CD14-positive monocyte (primary cell): ENCODE data around the gene RDH12. TPM values are rescaled to one million over a fixed set of nuclear protein-coding genes. Genes with fewer than 3 reads are reported as not detected.

Source experiments
- DNase-seq, 3 donors: peaks; one replicate each; pipeline ENCODE4 v3.0.0-alpha.2; 2011 to 2022
- H2AFZ ChIP-seq: 2 replicates; pipeline ENCODE4 v1.6.0; 2012; ENCODE audit warnings: mild to moderate bottlenecking, low read depth, low read length, inconsistent platforms; ENCODE audit not compliant: insufficient read depth, poor library complexity, severe bottlenecking
- H3K27ac ChIP-seq, 2 donors: 1 replicate in 1 of 2; 2 replicates in 1 of 2; pipeline ENCODE4 v1.5.1; 2012 to 2013; ENCODE audit warnings: low read length in 2 of 2, control low read depth in 1 of 2, inconsistent platforms in 1 of 2, low read depth in 1 of 2, mild to moderate bottlenecking in 1 of 2
- H3K27me3 ChIP-seq, 2 donors: one replicate each; pipeline versions ENCODE4 v1.6.0 to v1.6.1; 2011 to 2013; ENCODE audit warnings: low read length in 2 of 2; ENCODE audit not compliant: control insufficient read depth in 2 of 2, insufficient read depth in 2 of 2
- H3K36me3 ChIP-seq, 2 donors: replicated peaks in 1 of 2; 1 replicate in 1 of 2; 2 replicates in 1 of 2; pipeline versions ENCODE4 v1.5.1 to v1.6.1; 2012 to 2013; ENCODE audit warnings: low read length in 2 of 2, control low read depth in 1 of 2, inconsistent platforms in 1 of 2, mild to moderate bottlenecking in 1 of 2; ENCODE audit not compliant: insufficient read depth in 2 of 2, control insufficient read depth in 1 of 2
- H3K4me1 ChIP-seq, 2 donors: 1 replicate in 1 of 2; 2 replicates in 1 of 2; pipeline versions ENCODE4 v1.5.1 to v1.6.1; 2012 to 2013; ENCODE audit warnings: low read length in 2 of 2, control low read depth in 1 of 2, inconsistent platforms in 1 of 2, mild to moderate bottlenecking in 1 of 2, moderate library complexity in 1 of 2; ENCODE audit not compliant: insufficient read depth in 2 of 2, control insufficient read depth in 1 of 2
- H3K4me2 ChIP-seq: replicated peaks from 2 replicates; pipeline ENCODE3; 2012; ENCODE audit warnings: low read length, moderate library complexity, mild to moderate bottlenecking; ENCODE audit not compliant: poor library complexity, severe bottlenecking; ENCODE audit errors: extremely low read depth
- H3K4me3 ChIP-seq, 3 experiments: fragments of 200-600 bp in 1 of 3; sonication (generic) in 1 of 3; replicated peaks in 1 of 3; 1 replicate in 2 of 3; 2 replicates in 1 of 3; pipeline ENCODE4 v1.5.1; 2011 to 2013; ENCODE audit warnings: low read length in 3 of 3, mild to moderate bottlenecking in 3 of 3, control low read depth in 2 of 3, low read depth in 2 of 3, inconsistent platforms in 1 of 3, moderate library complexity in 1 of 3
- H3K79me2 ChIP-seq: 2 replicates; pipeline ENCODE4 v1.6.0; 2012; ENCODE audit warnings: mild to moderate bottlenecking, control low read depth, inconsistent platforms, low read length, moderate library complexity; ENCODE audit not compliant: insufficient read depth
- H3K9ac ChIP-seq: 2 replicates; pipeline ENCODE4 v1.6.0; 2017; ENCODE audit warnings: low read length, mild to moderate bottlenecking; ENCODE audit not compliant: insufficient read depth, poor library complexity, severe bottlenecking
- H3K9me3 ChIP-seq, 2 donors: replicated peaks in 1 of 2; 1 replicate in 1 of 2; 2 replicates in 1 of 2; pipeline versions ENCODE4 v1.5.1 to v1.6.1; 2012 to 2013; ENCODE audit warnings: low read length in 2 of 2, control low read depth in 1 of 2; ENCODE audit not compliant: control insufficient read depth in 1 of 2, insufficient read depth in 1 of 2
- H4K20me1 ChIP-seq: 2 replicates; pipeline ENCODE4 v1.6.0; 2012; ENCODE audit warnings: mild to moderate bottlenecking, low read length, control low read depth, moderate library complexity; ENCODE audit not compliant: insufficient read depth
- H3K27ac Mint-ChIP-seq, 7 donors: one replicate each; pipeline ENCODE4 v1.8.0; 2020; ENCODE audit warnings: mild to moderate bottlenecking in 7 of 7, mixed read lengths in 7 of 7, moderate library complexity in 6 of 7, inconsistent platforms in 2 of 7
- H3K27me3 Mint-ChIP-seq, 3 donors: one replicate each; pipeline ENCODE4 v1.8.0; 2021 to 2022; ENCODE audit warnings: low read depth in 3 of 3, mild to moderate bottlenecking in 3 of 3, mixed read lengths in 3 of 3, moderate library complexity in 3 of 3, inconsistent platforms in 1 of 3
- H3K36me3 Mint-ChIP-seq, 2 donors: one replicate each; pipeline ENCODE4 v1.8.0; 2020; ENCODE audit warnings: mixed read lengths in 2 of 2, inconsistent platforms in 1 of 2, mild to moderate bottlenecking in 1 of 2
- H3K4me1 Mint-ChIP-seq: one replicate; pipeline ENCODE4 v1.8.0; 2020; ENCODE audit warnings: mild to moderate bottlenecking, mixed read lengths
- H3K4me3 Mint-ChIP-seq, 2 donors: one replicate each; pipeline ENCODE4 v1.8.0; 2020; ENCODE audit warnings: mild to moderate bottlenecking in 2 of 2, mixed read lengths in 2 of 2, moderate library complexity in 1 of 2
- H3K9me3 Mint-ChIP-seq, 7 donors: one replicate each; pipeline ENCODE4 v1.8.0; 2020 to 2022; ENCODE audit warnings: mixed read lengths in 7 of 7, mild to moderate bottlenecking in 6 of 7, moderate library complexity in 6 of 7, inconsistent platforms in 2 of 7
- WGBS: methylation state at CpG from one replicate; pipeline ENCODE4 v1.1.5; 2013; ENCODE audit warnings: missing lambda C conversion rate; ENCODE audit not compliant: insufficient coverage; 5-methylcytosine and 5-hydroxymethylcytosine counted together
- intact Hi-C, 2 donors: fragments of 100-400 bp; cut with micrococcal nuclease; formaldehyde crosslinking; loops; one replicate each; pipeline versions ENCODE4 v1.15.0 to v1.15.1; 2023
- polyA plus RNA-seq, 3 donors: library from polyadenylated mRNA; depleted of rRNA in 1 of 3; unstranded in 2 of 3; stranded (reverse) in 1 of 3; fragments of 300-500 nt in 2 of 3; fragments of >200 nt in 1 of 3; fragmentation: Illumina TruSeq in 2 of 3; gene quantifications; 1 replicate in 2 of 3; 2 replicates in 1 of 3; pipeline ENCODE4 v1.2.3, GENCODE V29; 2012 to 2021
- TF ChIP-seq, protein P1 (sequence below): fragments of 200-600 bp; IDR thresholded peaks from one replicate; pipeline ENCODE4 v1.8.0; 2022; ENCODE audit warnings: antibody characterized with exemption, mild to moderate bottlenecking

The RDH12 gene
- polyA plus RNA-seq, 3 donors = 0.17 TPM; not detected in 2

DNA sequence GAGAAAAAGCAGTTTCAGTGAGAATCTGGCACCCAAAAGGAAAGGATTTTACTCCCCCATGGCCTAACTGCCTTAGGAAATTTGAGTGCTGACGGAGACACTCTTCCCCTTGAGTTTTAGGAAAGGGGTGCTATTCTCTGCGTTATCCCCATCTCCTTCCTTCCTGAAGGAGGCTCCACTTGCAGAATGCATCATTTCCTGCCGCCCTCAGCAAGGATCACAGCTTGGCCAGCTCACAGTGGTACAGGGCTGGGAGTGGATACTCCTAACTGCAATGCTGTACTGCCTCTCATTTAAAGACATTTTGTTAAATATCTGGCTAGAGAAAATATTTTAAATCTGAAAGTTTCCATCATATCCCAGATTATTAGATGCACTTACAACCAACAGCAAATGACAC, 33.0 kb downstream of the RDH12 start:
- H3K9ac ChIP-seq = no peak overlapping the region
- peaks cover 0 to 2% (median 0%) of the 10 kb centered on the region in 7 donors for H3K9me3 Mint-ChIP-seq
- no peak overlapping the region for H3K4me3 Mint-ChIP-seq
- no peak overlapping the region for H3K27ac Mint-ChIP-seq
- no peaks in the 10 kb centered on the region for H3K9me3 ChIP-seq
- no peak overlapping the region for H2AFZ ChIP-seq
- no peak overlapping the region for H3K4me3 ChIP-seq
- H3K4me2 ChIP-seq = no peak overlapping the region
- peaks cover 4% of the 10 kb centered on the region for H3K4me1 Mint-ChIP-seq
- intact Hi-C loops = no loop called here
- H4K20me1 ChIP-seq = no peaks in the 10 kb centered on the region
- no peaks in the 10 kb centered on the region for H3K27me3 ChIP-seq
- peaks cover 1 to 5% (median 3%) of the 10 kb centered on the region in 3 donors for H3K27me3 Mint-ChIP-seq
- H3K36me3 ChIP-seq = no peaks in the 10 kb centered on the region
- H3K4me1 ChIP-seq = no peaks in the 10 kb centered on the region
- H3K36me3 Mint-ChIP-seq = no peaks in the 10 kb centered on the region
- no CpG with 5 or more reads among the region's 3 CpGs for WGBS
- TF ChIP-seq, protein P1, sequence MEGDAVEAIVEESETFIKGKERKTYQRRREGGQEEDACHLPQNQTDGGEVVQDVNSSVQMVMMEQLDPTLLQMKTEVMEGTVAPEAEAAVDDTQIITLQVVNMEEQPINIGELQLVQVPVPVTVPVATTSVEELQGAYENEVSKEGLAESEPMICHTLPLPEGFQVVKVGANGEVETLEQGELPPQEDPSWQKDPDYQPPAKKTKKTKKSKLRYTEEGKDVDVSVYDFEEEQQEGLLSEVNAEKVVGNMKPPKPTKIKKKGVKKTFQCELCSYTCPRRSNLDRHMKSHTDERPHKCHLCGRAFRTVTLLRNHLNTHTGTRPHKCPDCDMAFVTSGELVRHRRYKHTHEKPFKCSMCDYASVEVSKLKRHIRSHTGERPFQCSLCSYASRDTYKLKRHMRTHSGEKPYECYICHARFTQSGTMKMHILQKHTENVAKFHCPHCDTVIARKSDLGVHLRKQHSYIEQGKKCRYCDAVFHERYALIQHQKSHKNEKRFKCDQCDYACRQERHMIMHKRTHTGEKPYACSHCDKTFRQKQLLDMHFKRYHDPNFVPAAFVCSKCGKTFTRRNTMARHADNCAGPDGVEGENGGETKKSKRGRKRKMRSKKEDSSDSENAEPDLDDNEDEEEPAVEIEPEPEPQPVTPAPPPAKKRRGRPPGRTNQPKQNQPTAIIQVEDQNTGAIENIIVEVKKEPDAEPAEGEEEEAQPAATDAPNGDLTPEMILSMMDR = no peak
- no peak for DNase-seq
- H3K79me2 ChIP-seq = no peaks in the 10 kb centered on the region
- H3K27ac ChIP-seq = no peak overlapping the region

DNA sequence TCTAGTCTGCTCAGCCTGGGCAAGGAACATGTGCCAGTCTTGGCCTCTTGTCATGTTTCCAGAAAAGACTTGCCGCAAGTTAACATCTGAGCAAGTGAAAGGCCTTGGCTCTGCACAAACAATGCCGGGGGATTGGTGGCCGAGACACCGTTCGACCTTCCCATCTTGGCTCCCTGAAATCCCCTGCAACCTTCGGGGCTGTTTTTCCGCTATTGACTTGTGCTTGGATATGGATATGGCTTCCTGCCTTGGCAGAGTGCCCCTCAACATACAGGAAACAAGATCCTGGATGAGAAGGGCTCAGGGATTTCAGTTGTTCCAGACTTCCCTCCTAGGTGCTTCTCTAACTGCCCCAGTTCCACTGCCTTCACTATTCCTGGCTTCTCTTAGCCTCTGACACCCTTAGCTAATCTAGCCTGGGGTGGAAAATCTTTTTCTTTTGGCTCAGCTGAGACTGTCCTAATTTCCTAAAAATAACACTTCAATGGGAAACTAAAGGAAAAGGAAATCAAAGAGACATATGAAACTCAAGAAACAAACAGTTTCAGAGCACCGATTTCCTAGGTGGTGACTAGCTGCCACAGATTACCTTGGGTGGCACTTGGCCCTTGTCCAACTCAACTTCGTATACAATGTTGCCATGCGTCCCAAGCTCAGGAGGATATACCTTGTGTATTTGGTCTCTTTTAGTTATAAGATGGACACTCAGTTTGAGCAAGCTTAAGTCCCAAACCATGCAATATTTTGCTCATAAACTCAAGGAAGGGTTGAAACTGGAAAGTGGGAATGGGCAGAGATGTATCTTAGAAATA, 33.9 kb downstream of the RDH12 start:
- H3K4me3 Mint-ChIP-seq = no peak overlapping the region
- DNase-seq = no peak
- no peaks in the 10 kb centered on the region for H3K36me3 Mint-ChIP-seq
- Histone ChIP-seq H3K79me2 (no peaks in the 10 kb centered on the region), H3K4me3 (no peak overlapping the region), H2AFZ (no peak overlapping the region), H3K9ac (no peak overlapping the region), H3K36me3 (no peaks in the 10 kb centered on the region), H3K27ac (no peak overlapping the region), H3K4me2 (no peak overlapping the region), H3K4me1 (no peaks in the 10 kb centered on the region), H4K20me1 (no peaks in the 10 kb centered on the region), H3K9me3 (no peaks in the 10 kb centered on the region), H3K27me3 (no peaks in the 10 kb centered on the region)
- intact Hi-C loops = no loop called here
- peaks cover 4% of the 10 kb centered on the region for H3K4me1 Mint-ChIP-seq
- TF ChIP-seq, protein P1 = no peak
- H3K9me3 Mint-ChIP-seq = peaks cover 0 to 2% (median 0%) of the 10 kb centered on the region in 7 donors
- no peak overlapping the region for H3K27ac Mint-ChIP-seq
- 100% methylated on average over 3 of the region's 10 CpGs for WGBS
- peaks cover 1 to 5% (median 3%) of the 10 kb centered on the region in 3 donors for H3K27me3 Mint-ChIP-seq
